Globus pallidus (tissue), 1 donor: ENCODE data around the gene CCDC12.

Experiments used
- DNase-seq: peaks from one replicate; pipeline ENCODE4 v3.0.0-alpha.2; 2015; ENCODE audit warnings: low spot score

The CCDC12 gene

GRCh38 chr3:46892285-46893145 lies 84.0 kb downstream of the CCDC12 start:
- DNase-seq, result peak; percentile 62

GRCh38 chr3:46891132-46891531 lies 85.4 kb downstream of the CCDC12 start:
- no peak for DNase-seq

GRCh38 chr3:46890132-46890531 lies 86.4 kb downstream of the CCDC12 start:
- DNase-seq, result no peak

- DNase-seq, result no peak
These were observed 87.0 kb downstream of the CCDC12 start for GRCh38 chr3:46889381-46890110.

- DNase-seq, result no peak
These were observed 87.8 kb downstream of the CCDC12 start for GRCh38 chr3:46888705-46889104.

- DNase-seq, result no peak
These were observed 88.5 kb downstream of the CCDC12 start for GRCh38 chr3:46887980-46888494.

- no peak for DNase-seq
These were observed 90.9 kb downstream of the CCDC12 start for GRCh38 chr3:46885612-46886011.

GRCh38 chr3:46884929-46885328 lies 91.6 kb downstream of the CCDC12 start:
- DNase-seq, result no peak

GRCh38 chr3:46884427-46884826 lies 92.1 kb downstream of the CCDC12 start:
- DNase-seq, result no peak

GRCh38 chr3:46883830-46884185 lies 92.7 kb downstream of the CCDC12 start:
- no peak for DNase-seq

GRCh38 chr3:46883054-46883829 lies 93.3 kb downstream of the CCDC12 start:
- no peak for DNase-seq

- no peak for DNase-seq
These were observed 94.0 kb downstream of the CCDC12 start for GRCh38 chr3:46882377-46883053.

GRCh38 chr3:46881596-46882376 lies 94.8 kb downstream of the CCDC12 start:
- DNase-seq, result no peak

- no peak for DNase-seq
These were observed 95.5 kb downstream of the CCDC12 start for GRCh38 chr3:46880884-46881595.

- DNase-seq, result no peak
These were observed 97.6 kb downstream of the CCDC12 start for GRCh38 chr3:46878781-46879436.

GRCh38 chr3:46877406-46878125 lies 99.0 kb downstream of the CCDC12 start, which contains the start of gene PTH1R:
Gene PTH1R (plus strand): TSS chr3:46877721. CDS start chr3:46883560, 5,839 bp downstream.
- DNase-seq, result no peak

GRCh38 chr3:46876313-46877300 lies 99.9 kb downstream of the CCDC12 start:
- no peak for DNase-seq

GRCh38 chr3:46875560-46875959 lies 101.0 kb downstream of the CCDC12 start:
- no peak for DNase-seq
